WERI-Rb-1 (cell line): Measurements from ENCODE around the gene RRAGD.

Experiments used
- DNase-seq: peaks from one replicate; pipeline ENCODE4 v3.0.0-alpha.2; 2020
- H3K27ac ChIP-seq: fragments of 250-450 bp; sonication (Bioruptor Pico); 2 replicates; pipeline ENCODE4 v1.5.1; 2020; ENCODE audit warnings: mild to moderate bottlenecking, moderate library complexity
- H3K27me3 ChIP-seq: fragments of 250-450 bp; sonication (Bioruptor Pico); 2 replicates; pipeline ENCODE4 v1.5.1; 2021; ENCODE audit warnings: mild to moderate bottlenecking, low read depth, moderate library complexity; ENCODE audit not compliant: insufficient read depth, severe bottlenecking
- H3K36me3 ChIP-seq: fragments of 250-450 bp; sonication (Bioruptor Pico); 2 replicates; pipeline ENCODE4 v1.5.1; 2020; ENCODE audit warnings: mild to moderate bottlenecking, moderate library complexity
- H3K4me3 ChIP-seq: 2 replicates; pipeline ENCODE4 v1.5.1; 2011; ENCODE audit warnings: low read depth, mild to moderate bottlenecking, control low read depth, low read length
- H3K9me3 ChIP-seq: fragments of 250-450 bp; sonication (Bioruptor Pico); 2 replicates; pipeline ENCODE4 v1.5.1; 2021; ENCODE audit warnings: mild to moderate bottlenecking, moderate library complexity; ENCODE audit not compliant: severe bottlenecking
- TF ChIP-seq, protein P1 (sequence below): IDR thresholded peaks from 2 replicates; pipeline ENCODE4 v1.5.1; 2011; ENCODE audit warnings: low read depth, mild to moderate bottlenecking, control low read depth, inconsistent platforms, low read length

Gene RRAGD, protein sequence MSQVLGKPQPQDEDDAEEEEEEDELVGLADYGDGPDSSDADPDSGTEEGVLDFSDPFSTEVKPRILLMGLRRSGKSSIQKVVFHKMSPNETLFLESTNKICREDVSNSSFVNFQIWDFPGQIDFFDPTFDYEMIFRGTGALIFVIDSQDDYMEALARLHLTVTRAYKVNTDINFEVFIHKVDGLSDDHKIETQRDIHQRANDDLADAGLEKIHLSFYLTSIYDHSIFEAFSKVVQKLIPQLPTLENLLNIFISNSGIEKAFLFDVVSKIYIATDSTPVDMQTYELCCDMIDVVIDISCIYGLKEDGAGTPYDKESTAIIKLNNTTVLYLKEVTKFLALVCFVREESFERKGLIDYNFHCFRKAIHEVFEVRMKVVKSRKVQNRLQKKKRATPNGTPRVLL

DNA sequence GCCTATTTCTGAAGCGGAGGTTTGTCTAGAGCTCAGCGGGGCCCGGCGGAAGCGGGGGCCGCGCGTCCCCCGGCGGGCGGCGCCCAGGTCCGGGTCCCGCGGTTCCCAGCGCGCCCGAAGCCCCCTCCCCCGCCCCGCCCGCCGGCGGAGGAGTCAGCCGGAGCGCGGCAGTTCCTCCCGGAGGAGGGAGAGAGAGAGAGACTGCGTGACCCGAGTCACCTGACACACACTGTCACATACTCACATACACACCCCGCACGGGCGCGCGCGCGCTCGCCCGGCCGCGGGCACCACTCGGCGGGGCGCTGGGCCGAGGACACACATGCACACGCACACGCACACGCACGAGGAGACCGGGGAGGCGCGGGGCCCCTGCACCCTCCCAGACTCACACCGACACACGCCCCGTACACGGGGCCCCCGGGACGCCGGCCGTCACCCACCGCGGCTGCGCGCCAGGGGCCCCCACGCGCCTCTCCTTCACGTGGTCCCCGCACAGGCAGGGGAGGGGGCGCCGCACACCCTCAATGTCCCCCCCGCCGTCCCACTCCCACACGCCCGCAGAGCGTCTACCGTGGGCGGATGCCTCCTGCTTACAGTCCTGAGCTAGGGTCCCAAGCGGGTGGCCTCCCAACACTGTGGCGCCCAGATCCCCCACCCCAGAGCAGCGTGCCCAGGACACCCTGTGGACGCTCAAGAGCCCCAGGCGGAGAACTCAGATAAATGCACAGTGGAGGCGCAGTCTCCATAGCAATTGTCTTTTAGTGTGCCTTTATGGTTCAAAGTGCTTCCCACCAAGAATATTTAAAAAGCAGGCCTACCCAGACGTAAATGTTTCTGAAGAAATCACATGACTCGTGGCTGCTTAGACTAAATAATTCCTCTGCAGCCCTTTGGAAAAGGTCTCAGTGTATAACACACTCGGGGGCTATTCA is at the start of gene RRAGD:
Gene RRAGD, minus strand, starts transcription at position 203 of the 935 bp plus-strand sequence. CDS start 280 bp downstream, outside the sequence.
- peak; percentile 87 for DNase-seq
- TF ChIP-seq, protein P1, sequence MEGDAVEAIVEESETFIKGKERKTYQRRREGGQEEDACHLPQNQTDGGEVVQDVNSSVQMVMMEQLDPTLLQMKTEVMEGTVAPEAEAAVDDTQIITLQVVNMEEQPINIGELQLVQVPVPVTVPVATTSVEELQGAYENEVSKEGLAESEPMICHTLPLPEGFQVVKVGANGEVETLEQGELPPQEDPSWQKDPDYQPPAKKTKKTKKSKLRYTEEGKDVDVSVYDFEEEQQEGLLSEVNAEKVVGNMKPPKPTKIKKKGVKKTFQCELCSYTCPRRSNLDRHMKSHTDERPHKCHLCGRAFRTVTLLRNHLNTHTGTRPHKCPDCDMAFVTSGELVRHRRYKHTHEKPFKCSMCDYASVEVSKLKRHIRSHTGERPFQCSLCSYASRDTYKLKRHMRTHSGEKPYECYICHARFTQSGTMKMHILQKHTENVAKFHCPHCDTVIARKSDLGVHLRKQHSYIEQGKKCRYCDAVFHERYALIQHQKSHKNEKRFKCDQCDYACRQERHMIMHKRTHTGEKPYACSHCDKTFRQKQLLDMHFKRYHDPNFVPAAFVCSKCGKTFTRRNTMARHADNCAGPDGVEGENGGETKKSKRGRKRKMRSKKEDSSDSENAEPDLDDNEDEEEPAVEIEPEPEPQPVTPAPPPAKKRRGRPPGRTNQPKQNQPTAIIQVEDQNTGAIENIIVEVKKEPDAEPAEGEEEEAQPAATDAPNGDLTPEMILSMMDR, result no peak
- Histone ChIP-seq H3K4me3 (peak within 1 kb of the TSS; percentile 89), H3K36me3 (no peaks in the 10 kb centered on the region; the same call in 1 of the 2 replicates), H3K9me3 (no peaks in the 10 kb centered on the region), H3K27me3 (no peaks in the 10 kb centered on the region), H3K27ac (peak within 1 kb of the TSS; percentile 87)

DNA sequence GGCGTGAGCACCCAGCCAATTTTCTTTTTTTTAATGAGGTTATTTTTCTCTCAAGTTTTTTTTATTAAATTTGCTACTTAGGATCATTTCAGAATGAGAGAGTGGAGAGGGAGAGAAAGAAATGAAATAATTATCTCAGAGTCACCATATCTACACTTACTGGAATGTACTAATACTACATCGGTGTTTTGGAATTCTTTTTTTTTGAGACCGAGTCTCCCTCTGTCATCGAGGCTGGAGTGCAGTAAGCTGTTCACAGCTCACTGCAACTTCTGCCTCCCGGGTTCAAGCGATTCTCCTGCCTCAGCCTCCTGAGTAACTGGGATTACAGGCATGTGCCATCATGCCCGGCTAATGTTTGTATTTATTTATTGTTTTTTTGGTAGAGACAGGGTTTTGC is 48.6 kb upstream of the RRAGD start:
- TF ChIP-seq, protein P1, result no peak
- Histone ChIP-seq H3K27ac (no peak overlapping the region), H3K4me3 (no peak overlapping the region), H3K27me3 (no peaks in the 10 kb centered on the region), H3K36me3 (no peaks in the 10 kb centered on the region), H3K9me3 (peaks cover 5% of the 10 kb centered on the region)
- DNase-seq, result no peak

DNA sequence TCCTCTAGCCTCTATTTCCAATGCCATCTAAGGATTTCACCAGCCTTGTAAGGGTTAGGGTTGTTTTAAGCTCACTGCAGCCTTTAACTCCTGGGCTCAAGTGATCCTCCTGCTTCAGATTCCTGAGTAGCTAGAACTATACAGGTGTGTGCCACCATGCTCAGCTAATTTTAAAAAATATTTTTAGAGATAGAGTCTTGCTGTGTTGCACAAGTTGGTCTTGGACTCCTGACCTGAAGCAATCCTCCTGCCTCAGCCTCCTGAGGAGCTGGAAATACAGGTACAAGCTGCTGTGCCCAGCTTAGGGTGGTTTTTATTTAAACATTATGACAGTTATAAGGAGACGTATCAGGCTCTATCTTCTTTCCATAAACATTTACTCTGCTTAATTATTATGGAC is 47.4 kb upstream of the RRAGD start:
- Histone ChIP-seq H3K9me3 (peaks cover 5% of the 10 kb centered on the region), H3K27me3 (no peaks in the 10 kb centered on the region)
- TF ChIP-seq, protein P1, result no peak

DNA sequence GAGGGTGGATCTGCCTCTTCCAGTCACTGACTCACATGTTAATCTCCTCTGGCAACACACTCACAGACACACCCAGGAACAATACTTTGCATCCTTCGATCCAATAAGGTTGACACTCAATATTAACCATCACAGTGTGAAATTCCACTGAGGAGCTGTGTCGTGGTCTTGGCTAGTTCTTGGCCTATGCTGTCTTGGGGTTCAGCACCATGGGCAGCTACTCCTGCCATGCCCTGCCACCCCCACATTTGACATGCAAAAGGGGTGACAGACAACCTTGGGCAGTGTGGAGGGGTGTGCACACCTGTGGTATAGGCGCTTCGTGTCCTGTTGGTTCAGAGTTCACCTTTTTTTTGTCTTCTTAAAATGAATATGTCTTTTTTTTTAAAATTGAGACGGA is 46.6 kb upstream of the RRAGD start:
- peaks cover 5% of the 10 kb centered on the region for H3K9me3 ChIP-seq
- H3K4me3 ChIP-seq, result no peak overlapping the region
- DNase-seq, result no peak
- no peaks in the 10 kb centered on the region for H3K27me3 ChIP-seq
- TF ChIP-seq, protein P1, result no peak
- H3K27ac ChIP-seq, result no peak overlapping the region
- H3K36me3 ChIP-seq, result no peaks in the 10 kb centered on the region

More for the DNA sequence above, 47.4 kb upstream of the RRAGD start:
- H3K27ac ChIP-seq, result no peak overlapping the region
- no peaks in the 10 kb centered on the region for H3K36me3 ChIP-seq
- H3K4me3 ChIP-seq, result no peak overlapping the region
- no peak for DNase-seq

DNA sequence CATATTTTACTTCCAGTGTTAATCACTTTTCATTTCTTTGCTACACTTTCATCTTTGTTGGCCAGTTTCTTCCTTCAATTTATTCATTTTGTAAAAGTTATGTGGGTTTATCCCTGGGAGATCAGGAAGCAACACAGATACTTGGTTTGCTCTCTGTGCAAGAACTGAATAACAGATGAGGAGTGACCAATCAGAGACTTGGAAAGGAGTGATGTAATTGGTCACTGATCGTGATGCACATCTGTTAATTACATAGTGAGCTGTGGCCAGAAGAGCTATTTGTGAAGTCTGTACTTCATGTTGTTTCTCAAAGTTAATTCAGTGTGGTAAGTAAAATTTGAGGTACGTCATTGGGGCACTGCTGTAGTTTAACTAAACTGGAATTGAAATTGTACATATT is 42.2 kb upstream of the RRAGD start:
- Histone ChIP-seq H3K36me3 (no peaks in the 10 kb centered on the region), H3K4me3 (no peak overlapping the region), H3K9me3 (peaks cover 5% of the 10 kb centered on the region), H3K27me3 (no peaks in the 10 kb centered on the region), H3K27ac (no peak overlapping the region)
- TF ChIP-seq, protein P1, result no peak
- no peak for DNase-seq
